IMR-90 (cell line): ENCODE results near the gene NAV2. TPM values are rescaled to one million over a fixed set of nuclear protein-coding genes. Genes with fewer than 3 reads are reported as not detected.

ENCODE experiments used
- ATAC-seq: fragments of 200-7000 bp; cut with Tn5 transposase; 2 replicates; pipeline ENCODE4 v1.9.1; 2020; ENCODE audit warnings: low read depth, mild to moderate bottlenecking, moderate library complexity
- BruUV-seq: library from RNA; stranded (reverse); fragments of 400-500 nt; replicated peaks from 2 replicates; lab custom pipeline; 2021; lab: Mats Ljungman, UMichigan
- CTCF ChIA-PET: fragments of 300-600 bp; formaldehyde crosslinking; extraction: SDS; loops from one replicate; lab custom pipeline; 2021; ENCODE audit warnings: antibody characterized with exemption; lab: Yijun Ruan, JAX
- POLR2A ChIA-PET: fragments of 300-600 bp; sonication (Branson Sonifier 250); formaldehyde crosslinking; loops from one replicate; lab custom pipeline; 2022; ENCODE audit warnings: antibody characterized with exemption; ENCODE audit not compliant: unreplicated experiment; lab: Charles Lee
- DNase-seq: peaks from one replicate; pipeline ENCODE4 v3.0.0; 2013
- H2AFZ ChIP-seq: replicated peaks from 2 replicates; pipeline ENCODE3; 2013; ENCODE audit warnings: low read length, mild to moderate bottlenecking; ENCODE audit not compliant: poor library complexity
- H2AK5ac ChIP-seq: 2 replicates; pipeline ENCODE4 v1.6.1; 2013; ENCODE audit warnings: low read depth, low read length, inconsistent platforms
- H2AK9ac ChIP-seq: replicated peaks from 2 replicates; pipeline ENCODE3; 2013; ENCODE audit warnings: mild to moderate bottlenecking, low read depth, low read length, moderate library complexity; ENCODE audit not compliant: poor library complexity
- H2BK120ac ChIP-seq: 2 replicates; pipeline ENCODE4 v1.6.1; 2013; ENCODE audit warnings: low read depth, low read length, inconsistent platforms
- H2BK15ac ChIP-seq: 3 replicates; pipeline ENCODE4 v1.6.1; 2013; ENCODE audit warnings: low read depth, low read length, inconsistent platforms
- H2BK20ac ChIP-seq: 2 replicates; pipeline ENCODE4 v1.6.1; 2013; ENCODE audit warnings: low read depth, mild to moderate bottlenecking, inconsistent platforms, low read length, moderate library complexity
- H2BK5ac ChIP-seq: 2 replicates; pipeline ENCODE4 v1.6.1; 2013; ENCODE audit warnings: mild to moderate bottlenecking, low read depth, low read length, inconsistent platforms; ENCODE audit not compliant: poor library complexity, severe bottlenecking
- H3K14ac ChIP-seq: replicated peaks from 2 replicates; pipeline ENCODE4 v1.6.1; 2013; ENCODE audit warnings: low read depth, low read length, inconsistent platforms
- H3K18ac ChIP-seq: 2 replicates; pipeline ENCODE4 v1.6.1; 2013; ENCODE audit warnings: low read depth, low read length, control low read depth
- H3K23ac ChIP-seq: 2 replicates; pipeline ENCODE4 v1.6.1; 2013; ENCODE audit warnings: low read depth, low read length, inconsistent platforms
- H3K27ac ChIP-seq: 2 replicates; pipeline ENCODE4 v1.5.1; 2013; ENCODE audit warnings: mild to moderate bottlenecking, control low read depth, low read length; ENCODE audit not compliant: insufficient read depth
- H3K27me3 ChIP-seq: 2 replicates; pipeline ENCODE4 v1.6.1; 2013; ENCODE audit warnings: low read length; ENCODE audit not compliant: control insufficient read depth, insufficient read depth
- H3K36me3 ChIP-seq: 2 replicates; pipeline ENCODE4 v1.6.1; 2013; ENCODE audit warnings: low read length, mixed read lengths; ENCODE audit not compliant: control insufficient read depth, insufficient read depth
- H3K4ac ChIP-seq: 2 replicates; pipeline ENCODE4 v1.6.1; 2013; ENCODE audit warnings: low read depth, low read length, inconsistent platforms
- H3K4me1 ChIP-seq: 2 replicates; pipeline ENCODE4 v1.6.1; 2013; ENCODE audit warnings: low read length, mixed read lengths; ENCODE audit not compliant: control insufficient read depth, insufficient read depth
- H3K4me2 ChIP-seq: 2 replicates; pipeline ENCODE4 v1.6.1; 2013; ENCODE audit warnings: low read depth, mild to moderate bottlenecking, control low read depth, low read length, moderate library complexity
- H3K4me3 ChIP-seq: 2 replicates; pipeline ENCODE4 v1.5.1; 2013; ENCODE audit warnings: low read depth, mild to moderate bottlenecking, control low read depth, low read length, moderate library complexity; ENCODE audit not compliant: insufficient read depth
- H3K56ac ChIP-seq: 2 replicates; pipeline ENCODE4 v1.6.1; 2013; ENCODE audit warnings: low read length, inconsistent platforms; ENCODE audit not compliant: insufficient read depth; ENCODE audit errors: extremely low read depth
- H3K79me1 ChIP-seq, 2 experiments: 2 replicates each; pipeline ENCODE4 v1.6.1; 2013; ENCODE audit warnings: low read length in 2 of 2, inconsistent platforms in 1 of 2, low read depth in 1 of 2
- H3K9ac ChIP-seq: 2 replicates; pipeline ENCODE4 v1.6.1; 2013; ENCODE audit warnings: low read depth, low read length, control low read depth
- H3K9me1 ChIP-seq: 2 replicates; pipeline ENCODE4 v1.6.1; 2013; ENCODE audit warnings: low read length, inconsistent platforms; ENCODE audit not compliant: insufficient read depth
- H3K9me3 ChIP-seq: 2 replicates; pipeline ENCODE4 v1.6.1; 2013; ENCODE audit warnings: low read length; ENCODE audit not compliant: control insufficient read depth, insufficient read depth
- H4K20me1 ChIP-seq: 2 replicates; pipeline ENCODE4 v1.6.1; 2013; ENCODE audit warnings: low read length, inconsistent platforms; ENCODE audit not compliant: insufficient read depth
- H4K5ac ChIP-seq: 2 replicates; pipeline ENCODE4 v1.6.1; 2013; ENCODE audit warnings: mild to moderate bottlenecking, low read depth, low read length, control low read depth
- H4K8ac ChIP-seq, 2 experiments: 2 replicates each; pipeline ENCODE4 v1.6.1; 2013; ENCODE audit warnings: low read depth in 2 of 2, low read length in 2 of 2, control low read depth in 1 of 2, inconsistent platforms in 1 of 2
- H4K91ac ChIP-seq: 2 replicates; pipeline ENCODE4 v1.6.1; 2013; ENCODE audit warnings: low read depth, low read length, inconsistent platforms; ENCODE audit not compliant: insufficient read depth
- BHLHE40 ChIP-seq: fragments of 150-350 bp; IDR thresholded peaks from 2 replicates; pipeline ENCODE4 v1.6.1; 2016; ENCODE audit warnings: mild to moderate bottlenecking, low read depth, low read length
- CEBPB ChIP-seq: IDR thresholded peaks from 2 replicates; pipeline ENCODE4 v1.6.1; 2012; ENCODE audit warnings: low read depth, low read length, improper control_type of control experiment
- CHD1 ChIP-seq: IDR thresholded peaks from 2 replicates; pipeline ENCODE4 v1.6.1; 2012; ENCODE audit warnings: low read depth, low read length, improper control_type of control experiment
- MAZ ChIP-seq: IDR thresholded peaks from 2 replicates; pipeline ENCODE4 v1.6.1; 2012; ENCODE audit warnings: low read depth, mild to moderate bottlenecking, low read length, improper control_type of control experiment, moderate library complexity, borderline replicate concordance
- RAD21 ChIP-seq: IDR thresholded peaks from 2 replicates; pipeline ENCODE4 v1.6.1; 2012; ENCODE audit warnings: low read length, improper control_type of control experiment
- RFX5 ChIP-seq: IDR thresholded peaks from 2 replicates; pipeline ENCODE4 v1.8.0; 2012; ENCODE audit warnings: low read depth, mild to moderate bottlenecking, low read length, moderate library complexity
- WGBS, 2 experiments: methylation state at CpG; one replicate each; pipeline versions ENCODE4 v1.1.5 to v1.1.7; 2013; ENCODE audit warnings: missing lambda C conversion rate in 2 of 2; ENCODE audit not compliant: insufficient read length in 1 of 2; ENCODE audit errors: extremely low coverage in 2 of 2; 5-methylcytosine and 5-hydroxymethylcytosine counted together
- dilution Hi-C: fragments of 300-500 bp; cut with HindIII; formaldehyde crosslinking; loops from one replicate; pipeline ENCODE4 v1.14.3; 2018; ENCODE audit warnings: low sequenced_read_pairs; ENCODE audit not compliant: unreplicated experiment
- in situ Hi-C: fragments of 300-500 bp; cut with MboI; formaldehyde crosslinking; loops from 3 replicates; pipeline ENCODE4 v1.14.3; 2019; ENCODE audit warnings: low sequenced_read_pairs, inconsistent platforms, mixed read lengths
- intact Hi-C: fragments of 100-400 bp; cut with micrococcal nuclease; formaldehyde crosslinking; loops from 2 replicates; pipeline ENCODE4 v1.10.0; 2022
- polyA plus RNA-seq, 3 experiments: library from polyadenylated mRNA; depleted of rRNA; stranded (reverse); fragments of >200 nt; gene quantifications; 2 replicates each; pipeline ENCODE4 v1.2.3, GENCODE V29; 2012; ENCODE audit warnings: low replicate concordance in 1 of 3
- total RNA-seq: library from RNA; depleted of rRNA; stranded (reverse); fragments of >200 nt; gene quantifications from 2 replicates; pipeline ENCODE4 v1.2.3, GENCODE V29; 2012

Gene NAV2
- total and polyA plus RNA-seq, 2 of the 4 experiments (the other 2 are of a cell fraction): 4.5 to 12.6 TPM

DNA sequence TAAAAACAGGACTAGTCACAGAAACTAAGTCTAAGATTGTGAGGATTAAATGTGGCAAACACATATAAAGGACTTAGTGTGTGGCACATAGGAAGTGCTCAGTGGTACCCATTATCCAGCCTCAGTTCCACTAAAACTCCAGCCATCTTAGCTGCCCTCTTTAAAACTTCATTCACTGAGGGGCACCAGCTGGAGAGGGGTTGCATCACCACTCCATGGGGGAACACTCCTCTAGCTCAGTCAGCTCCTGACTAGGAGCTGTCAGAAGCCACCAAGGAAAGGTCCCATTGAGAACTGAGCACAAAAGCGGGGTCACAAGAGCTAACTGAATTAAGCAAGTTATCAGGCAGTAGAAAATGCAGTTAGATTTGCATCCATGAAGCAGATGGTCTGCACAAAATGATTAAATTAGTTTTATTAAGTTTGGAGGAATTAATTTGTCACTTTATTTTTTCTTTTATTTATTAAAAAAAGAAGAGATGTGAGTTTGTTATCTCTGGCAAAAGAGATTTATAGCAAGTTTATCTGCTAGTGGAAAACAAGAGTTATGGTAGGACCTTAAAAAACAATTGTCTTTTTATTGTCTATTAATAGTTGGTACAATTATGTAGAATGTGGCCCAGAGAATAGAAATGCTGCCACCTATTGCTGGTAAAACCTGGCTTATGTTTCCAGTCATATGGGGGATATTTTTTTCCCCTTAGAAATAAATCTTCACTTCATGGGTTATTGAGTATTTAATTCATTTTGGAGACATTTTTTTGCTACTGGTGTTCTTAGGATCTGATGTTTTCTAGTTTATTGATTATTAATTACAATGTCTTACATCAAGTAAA lies 95.7 kb downstream of the NAV2 start:
- intact Hi-C loops: no loop called here
- POLR2A ChIA-PET: no interaction called here
- no CpG with 5 or more reads among the region's 1 CpG for WGBS, 2 experiments

More for the DNA sequence above, 95.7 kb downstream of the NAV2 start:
- H2BK5ac ChIP-seq: no peak overlapping the region
- H3K9me1 ChIP-seq: peaks cover 6% of the 10 kb centered on the region; the same call in 1 of the 2 replicates
- DNase-seq (no peak), ATAC-seq (no peak)
- H3K4ac ChIP-seq: no peak overlapping the region
- no peak overlapping the region for H3K27ac ChIP-seq
- in situ Hi-C loops: no loop called here
- H3K4me2 ChIP-seq: no peak overlapping the region
- no peak overlapping the region for H3K4me3 ChIP-seq
- H3K9me3 ChIP-seq: no peaks in the 10 kb centered on the region
- no peak overlapping the region for H2AK5ac ChIP-seq
- H2BK120ac ChIP-seq: no peak overlapping the region
- no peaks in the 10 kb centered on the region for H3K36me3 ChIP-seq
- no peak overlapping the region for H3K18ac ChIP-seq
- no peak overlapping the region for H3K56ac ChIP-seq
- dilution Hi-C loops: no loop called here
- TF ChIP-seq RFX5 (no peak), CEBPB (peak; percentile 5; the same call in 1 of the 2 replicates), BHLHE40 (no peak), CHD1 (no peak), MAZ (no peak), RAD21 (0 out of 2 replicates have a peak, but pooled peaks have one; percentile 8)
- H2AK9ac ChIP-seq: no peak overlapping the region
- peaks cover 5% of the 10 kb centered on the region for H3K4me1 ChIP-seq
- H3K14ac ChIP-seq: no peak overlapping the region
- no peak overlapping the region for H2AFZ ChIP-seq
- BruUV-seq: no TSS peak
- CTCF ChIA-PET: interaction anchor here (1.1 to 1.3 kb wide), 3 partner anchors 8 to 254 kb away, joined by 3 read pairs; no protein-coding TSS in a partner anchor
- H2BK15ac ChIP-seq: no peak overlapping the region
- H2BK20ac ChIP-seq: no peak overlapping the region
- no peak overlapping the region for H4K5ac ChIP-seq
- peaks cover 61% of the 10 kb centered on the region for H4K20me1 ChIP-seq
- no peak overlapping the region for H3K9ac ChIP-seq
- H3K27me3 ChIP-seq: no peaks in the 10 kb centered on the region
- no peak overlapping the region for H4K91ac ChIP-seq
- no peak overlapping the region for H3K23ac ChIP-seq
- no peak overlapping the region for H4K8ac ChIP-seq
- H3K79me1 ChIP-seq: peaks cover 53 to 62% of the 10 kb centered on the region in 2 experiments
